K562 (cell line): ENCODE results near the gene ACTN3. TPM values are rescaled to one million over a fixed set of nuclear protein-coding genes. Genes with fewer than 3 reads are reported as not detected.

Experiments used
- ARID2 ChIP-seq: fragments of 450-650 bp; IDR thresholded peaks from 2 replicates; pipeline ENCODE4 v1.6.1; 2017; ENCODE audit warnings: antibody characterized with exemption, mild to moderate bottlenecking
- CXXC5 ChIP-seq: fragments of 250-450 bp; sonication (Bioruptor Pico); IDR thresholded peaks from 2 replicates; pipeline ENCODE4 v1.8.0; 2022; ENCODE audit warnings: inconsistent platforms, mild to moderate bottlenecking, moderate library complexity
- DMBX1 ChIP-seq: fragments of 250-450 bp; sonication (Bioruptor Pico); IDR thresholded peaks from 2 replicates; pipeline ENCODE4 v1.8.0; 2022; ENCODE audit warnings: inconsistent platforms, mild to moderate bottlenecking, moderate library complexity, borderline replicate concordance
- PHF21A ChIP-seq: fragments of 450-650 bp; IDR thresholded peaks from 2 replicates; pipeline ENCODE4 v1.6.1; 2017; ENCODE audit warnings: low read depth, borderline replicate concordance
- PRPF4 ChIP-seq: fragments of 200-400 bp; formaldehyde crosslinking; IDR thresholded peaks from one replicate; pipeline ENCODE4 v1.6.1; 2017; ENCODE audit warnings: low read length, low read depth, mild to moderate bottlenecking; ENCODE audit not compliant: insufficient read depth, poor library complexity, severe bottlenecking
- ZNF143 ChIP-seq: sonication (generic); formaldehyde crosslinking; IDR thresholded peaks from 2 replicates; pipeline ENCODE4 v1.9.0; 2022; ENCODE audit warnings: mild to moderate bottlenecking, missing genetic modification reagents
- polyA plus RNA-seq, 8 experiments: library from polyadenylated mRNA; depleted of rRNA in 4 of 8; stranded (reverse) in 5 of 8; unstranded in 3 of 8; fragments of >200 nt; fragmentation: Nextera tagmentation in 2 of 8; fragmentation: Illumina TruSeq in 1 of 8; extraction: Ambion mirVana in 2 of 8; extraction: Trizol in 1 of 8; gene quantifications; 2 replicates each; pipeline versions ENCODE4 v1.2.1 to v1.2.3, GENCODE V29; 2011 to 2014; ENCODE audit warnings: inconsistent platforms in 1 of 8, missing spikeins in 1 of 8
- total RNA-seq, 7 experiments: library from RNA; depleted of rRNA in 6 of 7; stranded (reverse); fragments of >200 nt in 6 of 7; fragmentation: Illumina TruSeq in 2 of 7; extraction: Trizol in 2 of 7; gene quantifications; 2 replicates each; pipeline versions ENCODE4 v1.2.1 to v1.2.3, GENCODE V29; 2011 to 2021; ENCODE audit warnings: low replicate concordance in 1 of 7
- TF ChIP-seq, protein P1 (sequence below): fragments of 450-650 bp; IDR thresholded peaks from 2 replicates; pipeline ENCODE4 v1.6.1; 2016; ENCODE audit warnings: mild to moderate bottlenecking, moderate library complexity
- TF ChIP-seq, protein P2 (sequence below): fragments of 450-650 bp; IDR thresholded peaks from 2 replicates; pipeline ENCODE4 v1.6.1; 2017; ENCODE audit warnings: antibody characterized with exemption, mild to moderate bottlenecking
- TF ChIP-seq, protein P3 (sequence below): sonication (generic); formaldehyde crosslinking; IDR thresholded peaks from 2 replicates; pipeline ENCODE4 v1.8.0; 2022; ENCODE audit warnings: missing genetic modification reagents, mild to moderate bottlenecking, borderline replicate concordance

ACTN3 gene
- total and polyA plus RNA-seq, 9 of the 15 experiments (the other 6 are each of a cell fraction or from before 2014, with no cell fraction given): not detected

DNA sequence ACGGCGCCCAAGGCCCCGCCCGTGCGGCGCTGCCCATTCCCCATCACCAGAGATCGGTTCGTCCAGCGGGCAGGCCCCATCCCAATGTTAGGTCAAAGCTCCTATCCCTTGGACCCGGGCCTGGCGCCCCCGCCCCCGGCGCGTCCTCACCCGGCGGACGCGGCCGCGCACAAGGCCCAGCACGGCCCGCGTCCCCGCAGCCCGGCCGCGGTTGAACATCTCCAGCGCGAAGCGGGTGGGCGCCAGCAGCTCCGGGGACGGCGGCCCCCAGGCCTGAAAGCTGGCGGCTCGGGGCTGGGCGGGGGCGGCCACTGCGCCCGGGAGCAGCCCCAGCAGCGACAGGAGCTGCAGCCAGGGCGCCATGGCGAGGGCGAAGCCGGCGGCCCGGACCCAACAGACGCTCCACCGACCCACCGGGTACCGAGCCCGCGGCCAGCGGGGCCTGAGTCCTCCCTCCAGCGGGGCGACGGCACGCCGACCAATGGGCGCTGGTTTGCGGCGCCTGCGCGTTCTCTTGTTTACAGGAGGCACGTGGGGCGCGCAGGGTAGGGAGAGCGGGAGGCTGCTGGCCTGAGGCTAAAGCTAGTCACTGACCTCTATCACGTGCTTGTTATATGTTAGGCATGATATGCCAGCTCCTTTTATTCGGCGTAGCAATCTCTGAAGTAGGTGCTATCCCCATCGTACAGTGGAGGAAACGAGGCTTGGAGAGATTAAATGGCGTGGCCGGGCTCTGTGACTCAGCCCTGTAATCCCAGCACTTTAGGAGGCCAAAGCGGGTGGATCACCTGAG lies 21.6 kb downstream of the ACTN3 start, which contains the start of gene CTSF (continued):
- TF ChIP-seq, protein P1, sequence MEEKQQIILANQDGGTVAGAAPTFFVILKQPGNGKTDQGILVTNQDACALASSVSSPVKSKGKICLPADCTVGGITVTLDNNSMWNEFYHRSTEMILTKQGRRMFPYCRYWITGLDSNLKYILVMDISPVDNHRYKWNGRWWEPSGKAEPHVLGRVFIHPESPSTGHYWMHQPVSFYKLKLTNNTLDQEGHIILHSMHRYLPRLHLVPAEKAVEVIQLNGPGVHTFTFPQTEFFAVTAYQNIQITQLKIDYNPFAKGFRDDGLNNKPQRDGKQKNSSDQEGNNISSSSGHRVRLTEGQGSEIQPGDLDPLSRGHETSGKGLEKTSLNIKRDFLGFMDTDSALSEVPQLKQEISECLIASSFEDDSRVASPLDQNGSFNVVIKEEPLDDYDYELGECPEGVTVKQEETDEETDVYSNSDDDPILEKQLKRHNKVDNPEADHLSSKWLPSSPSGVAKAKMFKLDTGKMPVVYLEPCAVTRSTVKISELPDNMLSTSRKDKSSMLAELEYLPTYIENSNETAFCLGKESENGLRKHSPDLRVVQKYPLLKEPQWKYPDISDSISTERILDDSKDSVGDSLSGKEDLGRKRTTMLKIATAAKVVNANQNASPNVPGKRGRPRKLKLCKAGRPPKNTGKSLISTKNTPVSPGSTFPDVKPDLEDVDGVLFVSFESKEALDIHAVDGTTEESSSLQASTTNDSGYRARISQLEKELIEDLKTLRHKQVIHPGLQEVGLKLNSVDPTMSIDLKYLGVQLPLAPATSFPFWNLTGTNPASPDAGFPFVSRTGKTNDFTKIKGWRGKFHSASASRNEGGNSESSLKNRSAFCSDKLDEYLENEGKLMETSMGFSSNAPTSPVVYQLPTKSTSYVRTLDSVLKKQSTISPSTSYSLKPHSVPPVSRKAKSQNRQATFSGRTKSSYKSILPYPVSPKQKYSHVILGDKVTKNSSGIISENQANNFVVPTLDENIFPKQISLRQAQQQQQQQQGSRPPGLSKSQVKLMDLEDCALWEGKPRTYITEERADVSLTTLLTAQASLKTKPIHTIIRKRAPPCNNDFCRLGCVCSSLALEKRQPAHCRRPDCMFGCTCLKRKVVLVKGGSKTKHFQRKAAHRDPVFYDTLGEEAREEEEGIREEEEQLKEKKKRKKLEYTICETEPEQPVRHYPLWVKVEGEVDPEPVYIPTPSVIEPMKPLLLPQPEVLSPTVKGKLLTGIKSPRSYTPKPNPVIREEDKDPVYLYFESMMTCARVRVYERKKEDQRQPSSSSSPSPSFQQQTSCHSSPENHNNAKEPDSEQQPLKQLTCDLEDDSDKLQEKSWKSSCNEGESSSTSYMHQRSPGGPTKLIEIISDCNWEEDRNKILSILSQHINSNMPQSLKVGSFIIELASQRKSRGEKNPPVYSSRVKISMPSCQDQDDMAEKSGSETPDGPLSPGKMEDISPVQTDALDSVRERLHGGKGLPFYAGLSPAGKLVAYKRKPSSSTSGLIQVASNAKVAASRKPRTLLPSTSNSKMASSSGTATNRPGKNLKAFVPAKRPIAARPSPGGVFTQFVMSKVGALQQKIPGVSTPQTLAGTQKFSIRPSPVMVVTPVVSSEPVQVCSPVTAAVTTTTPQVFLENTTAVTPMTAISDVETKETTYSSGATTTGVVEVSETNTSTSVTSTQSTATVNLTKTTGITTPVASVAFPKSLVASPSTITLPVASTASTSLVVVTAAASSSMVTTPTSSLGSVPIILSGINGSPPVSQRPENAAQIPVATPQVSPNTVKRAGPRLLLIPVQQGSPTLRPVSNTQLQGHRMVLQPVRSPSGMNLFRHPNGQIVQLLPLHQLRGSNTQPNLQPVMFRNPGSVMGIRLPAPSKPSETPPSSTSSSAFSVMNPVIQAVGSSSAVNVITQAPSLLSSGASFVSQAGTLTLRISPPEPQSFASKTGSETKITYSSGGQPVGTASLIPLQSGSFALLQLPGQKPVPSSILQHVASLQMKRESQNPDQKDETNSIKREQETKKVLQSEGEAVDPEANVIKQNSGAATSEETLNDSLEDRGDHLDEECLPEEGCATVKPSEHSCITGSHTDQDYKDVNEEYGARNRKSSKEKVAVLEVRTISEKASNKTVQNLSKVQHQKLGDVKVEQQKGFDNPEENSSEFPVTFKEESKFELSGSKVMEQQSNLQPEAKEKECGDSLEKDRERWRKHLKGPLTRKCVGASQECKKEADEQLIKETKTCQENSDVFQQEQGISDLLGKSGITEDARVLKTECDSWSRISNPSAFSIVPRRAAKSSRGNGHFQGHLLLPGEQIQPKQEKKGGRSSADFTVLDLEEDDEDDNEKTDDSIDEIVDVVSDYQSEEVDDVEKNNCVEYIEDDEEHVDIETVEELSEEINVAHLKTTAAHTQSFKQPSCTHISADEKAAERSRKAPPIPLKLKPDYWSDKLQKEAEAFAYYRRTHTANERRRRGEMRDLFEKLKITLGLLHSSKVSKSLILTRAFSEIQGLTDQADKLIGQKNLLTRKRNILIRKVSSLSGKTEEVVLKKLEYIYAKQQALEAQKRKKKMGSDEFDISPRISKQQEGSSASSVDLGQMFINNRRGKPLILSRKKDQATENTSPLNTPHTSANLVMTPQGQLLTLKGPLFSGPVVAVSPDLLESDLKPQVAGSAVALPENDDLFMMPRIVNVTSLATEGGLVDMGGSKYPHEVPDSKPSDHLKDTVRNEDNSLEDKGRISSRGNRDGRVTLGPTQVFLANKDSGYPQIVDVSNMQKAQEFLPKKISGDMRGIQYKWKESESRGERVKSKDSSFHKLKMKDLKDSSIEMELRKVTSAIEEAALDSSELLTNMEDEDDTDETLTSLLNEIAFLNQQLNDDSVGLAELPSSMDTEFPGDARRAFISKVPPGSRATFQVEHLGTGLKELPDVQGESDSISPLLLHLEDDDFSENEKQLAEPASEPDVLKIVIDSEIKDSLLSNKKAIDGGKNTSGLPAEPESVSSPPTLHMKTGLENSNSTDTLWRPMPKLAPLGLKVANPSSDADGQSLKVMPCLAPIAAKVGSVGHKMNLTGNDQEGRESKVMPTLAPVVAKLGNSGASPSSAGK: peak; percentile 99
- TF ChIP-seq PRPF4: no peak
- TF ChIP-seq, protein P2, sequence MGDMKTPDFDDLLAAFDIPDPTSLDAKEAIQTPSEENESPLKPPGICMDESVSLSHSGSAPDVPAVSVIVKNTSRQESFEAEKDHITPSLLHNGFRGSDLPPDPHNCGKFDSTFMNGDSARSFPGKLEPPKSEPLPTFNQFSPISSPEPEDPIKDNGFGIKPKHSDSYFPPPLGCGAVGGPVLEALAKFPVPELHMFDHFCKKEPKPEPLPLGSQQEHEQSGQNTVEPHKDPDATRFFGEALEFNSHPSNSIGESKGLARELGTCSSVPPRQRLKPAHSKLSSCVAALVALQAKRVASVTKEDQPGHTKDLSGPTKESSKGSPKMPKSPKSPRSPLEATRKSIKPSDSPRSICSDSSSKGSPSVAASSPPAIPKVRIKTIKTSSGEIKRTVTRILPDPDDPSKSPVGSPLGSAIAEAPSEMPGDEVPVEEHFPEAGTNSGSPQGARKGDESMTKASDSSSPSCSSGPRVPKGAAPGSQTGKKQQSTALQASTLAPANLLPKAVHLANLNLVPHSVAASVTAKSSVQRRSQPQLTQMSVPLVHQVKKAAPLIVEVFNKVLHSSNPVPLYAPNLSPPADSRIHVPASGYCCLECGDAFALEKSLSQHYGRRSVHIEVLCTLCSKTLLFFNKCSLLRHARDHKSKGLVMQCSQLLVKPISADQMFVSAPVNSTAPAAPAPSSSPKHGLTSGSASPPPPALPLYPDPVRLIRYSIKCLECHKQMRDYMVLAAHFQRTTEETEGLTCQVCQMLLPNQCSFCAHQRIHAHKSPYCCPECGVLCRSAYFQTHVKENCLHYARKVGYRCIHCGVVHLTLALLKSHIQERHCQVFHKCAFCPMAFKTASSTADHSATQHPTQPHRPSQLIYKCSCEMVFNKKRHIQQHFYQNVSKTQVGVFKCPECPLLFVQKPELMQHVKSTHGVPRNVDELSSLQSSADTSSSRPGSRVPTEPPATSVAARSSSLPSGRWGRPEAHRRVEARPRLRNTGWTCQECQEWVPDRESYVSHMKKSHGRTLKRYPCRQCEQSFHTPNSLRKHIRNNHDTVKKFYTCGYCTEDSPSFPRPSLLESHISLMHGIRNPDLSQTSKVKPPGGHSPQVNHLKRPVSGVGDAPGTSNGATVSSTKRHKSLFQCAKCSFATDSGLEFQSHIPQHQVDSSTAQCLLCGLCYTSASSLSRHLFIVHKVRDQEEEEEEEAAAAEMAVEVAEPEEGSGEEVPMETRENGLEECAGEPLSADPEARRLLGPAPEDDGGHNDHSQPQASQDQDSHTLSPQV: peak; percentile 95
- TF ChIP-seq, protein P3, sequence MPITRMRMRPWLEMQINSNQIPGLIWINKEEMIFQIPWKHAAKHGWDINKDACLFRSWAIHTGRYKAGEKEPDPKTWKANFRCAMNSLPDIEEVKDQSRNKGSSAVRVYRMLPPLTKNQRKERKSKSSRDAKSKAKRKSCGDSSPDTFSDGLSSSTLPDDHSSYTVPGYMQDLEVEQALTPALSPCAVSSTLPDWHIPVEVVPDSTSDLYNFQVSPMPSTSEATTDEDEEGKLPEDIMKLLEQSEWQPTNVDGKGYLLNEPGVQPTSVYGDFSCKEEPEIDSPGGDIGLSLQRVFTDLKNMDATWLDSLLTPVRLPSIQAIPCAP (CRISPR knock-in tag): no peak
- no peak for TF ChIP-seq ARID2
- no peak; the same call in 1 of the 2 replicates for TF ChIP-seq ZNF143 (CRISPR knock-in tag)
- TF ChIP-seq PHF21A: no peak
- TF ChIP-seq CXXC5 (CRISPR knock-in tag): peak; percentile 91
- 0 out of 2 replicates have a peak, but pooled peaks have one; percentile 54 for TF ChIP-seq DMBX1 (CRISPR knock-in tag)
